NCI-H774 (cell line): Measurements from ENCODE around the gene NR4A3.

Source experiments
- DNase-seq: peaks from one replicate; lab custom pipeline; 2025; lab: John Stamatoyannopoulos, UW

Gene NR4A3

DNA sequence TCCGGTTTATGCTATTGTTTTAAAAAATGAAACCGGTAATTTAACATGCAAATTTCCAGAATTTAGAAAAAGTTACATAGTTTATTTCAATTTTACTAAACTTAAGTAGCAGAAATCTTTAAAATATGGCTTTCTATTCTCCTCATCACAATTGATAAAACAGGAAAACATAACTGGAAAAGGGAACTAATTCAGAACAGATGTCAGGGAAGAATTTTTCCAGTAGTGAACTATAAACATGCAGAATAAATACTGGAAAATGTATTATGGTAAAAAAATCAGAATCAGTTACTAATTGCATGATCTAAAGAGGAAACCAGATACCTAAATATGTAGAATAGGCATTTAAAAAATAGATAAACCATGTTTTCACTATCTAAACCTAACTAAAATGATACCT, 7.3 kb upstream of the NR4A3 start:
- DNase-seq = no peak

DNA sequence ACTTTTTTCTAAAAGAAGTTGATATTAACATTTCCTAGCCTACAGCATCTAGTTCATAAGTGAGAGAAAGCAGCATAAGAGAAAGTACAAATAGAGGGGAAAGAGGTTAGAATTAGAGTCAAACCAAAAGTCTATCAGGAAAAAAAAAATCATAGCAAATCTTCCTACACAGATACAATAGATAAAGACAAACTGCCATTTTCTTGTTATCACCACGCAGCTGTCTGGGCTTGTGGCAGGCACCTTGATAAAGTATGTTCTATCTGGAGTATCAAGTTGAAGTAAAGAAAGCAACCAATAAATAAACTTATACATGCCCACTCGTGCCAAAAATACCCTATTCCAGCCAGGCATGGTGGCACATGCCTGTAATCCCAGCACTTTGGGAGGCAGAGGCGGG, 5.3 kb upstream of the NR4A3 start:
- no peak for DNase-seq

DNA sequence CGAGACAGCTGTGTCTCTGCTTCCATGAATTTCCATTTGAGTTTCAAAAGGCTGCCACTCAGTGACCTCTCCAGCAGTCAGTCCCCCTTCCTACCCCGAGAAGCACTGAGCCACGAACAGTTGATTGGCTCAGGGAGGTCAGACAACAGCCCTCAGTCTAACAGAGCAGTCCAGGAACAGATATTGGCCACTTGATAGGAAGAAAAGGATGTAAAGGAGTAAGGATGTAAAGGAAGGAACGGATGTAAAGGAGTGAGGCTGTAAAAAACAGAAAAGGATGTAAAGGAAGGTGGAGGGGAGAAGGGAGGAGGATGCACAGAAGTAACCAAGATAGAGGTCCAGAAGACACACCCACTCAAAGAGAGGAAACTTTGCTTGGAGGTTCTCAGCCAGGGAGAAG, 3.2 kb upstream of the NR4A3 start:
- no peak for DNase-seq

DNA sequence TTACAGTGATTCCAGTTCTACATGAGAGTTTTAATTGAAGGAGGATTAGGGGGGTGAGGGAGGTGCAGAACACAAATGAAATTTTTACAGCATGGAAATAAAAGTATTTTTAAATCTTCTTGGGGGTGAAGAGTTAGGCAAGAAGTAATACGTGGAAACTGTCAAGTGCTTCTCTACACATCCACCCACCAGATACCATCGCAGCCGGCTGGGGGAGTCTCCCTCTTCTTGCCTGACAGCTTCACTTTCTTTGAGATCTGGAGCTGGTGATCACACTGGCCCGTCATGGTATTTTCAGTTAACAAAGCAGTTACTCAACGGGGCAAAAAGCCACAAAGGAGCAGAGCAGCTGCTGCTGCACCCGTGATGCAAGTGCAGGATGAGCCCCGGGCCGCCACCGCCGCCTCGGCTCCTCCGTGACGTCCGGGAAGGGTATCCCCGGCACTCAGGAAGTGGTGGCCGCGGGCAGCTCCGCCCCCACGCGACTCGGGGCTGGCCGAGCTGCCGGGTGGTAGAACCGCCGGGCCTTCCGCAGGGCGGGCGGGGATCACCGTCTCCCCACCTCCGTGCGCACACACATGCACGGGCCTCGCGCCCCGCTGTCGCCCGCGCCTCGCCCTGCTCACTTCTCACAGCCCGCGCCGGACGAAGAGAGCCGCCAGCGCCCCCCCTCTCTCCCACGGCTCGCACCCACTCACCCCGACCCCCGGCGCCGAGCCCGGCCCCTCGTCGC, 2.4 kb upstream of the NR4A3 start:
- DNase-seq = peak; percentile 81

DNA sequence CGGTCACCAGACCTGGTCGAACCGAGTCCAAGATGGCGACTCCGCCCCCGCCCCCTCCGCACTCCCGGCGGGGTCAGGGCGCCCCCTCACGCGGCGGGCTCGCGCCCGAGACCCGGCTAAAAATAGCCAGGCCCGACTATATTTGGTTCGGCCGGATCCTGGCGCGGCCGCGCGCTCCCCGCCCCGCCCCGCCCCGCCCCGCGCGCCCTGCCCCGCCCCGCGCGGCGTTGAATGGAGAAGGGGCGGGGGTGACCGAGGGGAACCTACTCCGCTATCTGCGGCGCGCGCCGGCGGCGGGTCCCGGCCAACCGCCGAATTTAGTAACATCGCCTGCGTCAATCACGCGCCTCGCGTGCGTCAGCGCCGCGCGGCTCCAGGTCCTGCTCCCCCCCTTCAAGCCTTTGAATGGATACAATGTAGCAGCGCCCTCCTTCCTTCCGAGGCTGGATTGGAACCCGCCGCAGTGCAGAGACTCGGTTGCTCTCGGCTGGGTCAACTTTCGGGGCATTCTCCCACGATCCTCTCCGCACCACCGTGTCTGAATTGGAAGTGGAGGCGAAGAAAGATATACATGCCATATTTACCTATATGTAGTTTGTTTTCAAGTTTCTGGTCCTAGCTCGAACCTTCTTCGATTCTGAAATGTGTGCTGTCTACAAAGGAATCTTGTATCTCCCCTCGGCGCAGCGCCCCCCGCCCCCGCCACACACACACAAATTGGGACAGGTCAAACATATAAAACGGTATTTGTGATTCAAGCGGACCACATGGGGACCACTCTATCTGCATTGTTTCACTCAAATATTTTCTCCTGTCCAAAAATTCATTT, 1.6 kb upstream of the NR4A3 start:
- peak; percentile 97 for DNase-seq

DNA sequence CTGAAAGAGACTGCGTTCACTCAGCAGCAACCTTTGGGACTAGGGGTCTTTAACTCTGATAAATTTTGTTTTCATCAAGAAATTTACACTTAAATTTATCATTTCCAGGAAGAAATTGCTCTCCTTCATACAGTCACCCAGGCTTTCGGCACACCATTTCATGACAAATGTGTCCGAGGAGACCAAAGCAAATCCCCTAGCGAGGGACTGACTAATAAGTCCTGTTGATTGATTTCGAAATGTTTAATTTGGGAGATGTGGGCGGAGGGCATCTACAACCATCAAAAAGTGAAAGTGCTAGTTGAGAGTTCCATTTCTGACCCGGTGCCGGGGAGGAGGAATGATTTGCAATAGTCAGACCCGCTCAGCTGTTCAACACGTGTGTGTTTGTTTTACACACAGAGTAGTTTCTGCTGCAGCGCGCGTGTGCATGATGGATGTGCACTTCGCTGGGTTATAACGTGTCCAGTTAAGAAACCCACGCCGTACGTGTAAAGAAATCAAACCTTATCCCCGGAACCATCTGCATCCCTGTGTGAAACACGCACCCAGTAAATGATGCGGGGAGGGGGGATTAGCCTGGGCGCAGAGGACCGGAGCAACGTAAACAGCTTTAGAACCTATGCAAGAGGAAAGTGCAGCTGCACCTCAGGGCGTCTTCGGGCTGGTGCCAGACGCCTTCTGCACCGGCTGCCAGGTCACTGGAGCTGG, 845 bp upstream of the NR4A3 start:
- peak; percentile 32 for DNase-seq

DNA sequence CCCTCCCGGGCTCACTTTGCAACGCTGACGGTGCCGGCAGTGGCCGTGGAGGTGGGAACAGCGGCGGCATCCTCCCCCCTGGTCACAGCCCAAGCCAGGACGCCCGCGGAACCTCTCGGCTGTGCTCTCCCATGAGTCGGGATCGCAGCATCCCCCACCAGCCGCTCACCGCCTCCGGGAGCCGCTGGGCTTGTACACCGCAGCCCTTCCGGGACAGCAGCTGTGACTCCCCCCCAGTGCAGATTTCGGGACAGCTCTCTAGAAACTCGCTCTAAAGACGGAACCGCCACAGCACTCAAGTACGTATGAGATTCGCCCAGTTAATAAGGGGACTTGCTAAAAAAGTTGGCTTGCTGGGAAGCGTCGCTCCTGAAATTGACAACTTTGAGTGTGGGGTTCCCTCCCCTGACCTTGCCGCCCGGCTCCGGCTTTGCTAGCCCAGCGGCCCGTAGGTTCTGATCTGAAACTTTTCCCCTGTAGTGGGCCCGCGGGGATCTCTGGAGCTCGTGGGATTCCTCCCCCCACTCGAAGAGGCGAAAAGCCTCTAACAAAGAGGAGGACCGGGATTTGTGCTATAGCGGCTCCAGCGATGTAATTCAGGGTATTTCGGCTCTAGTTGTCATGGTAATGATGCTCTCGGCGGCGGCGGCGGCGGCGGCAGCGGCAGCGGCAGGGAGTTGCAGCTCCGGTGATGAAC, 572 bp downstream of the NR4A3 start:
- DNase-seq = peak; percentile 17

DNA sequence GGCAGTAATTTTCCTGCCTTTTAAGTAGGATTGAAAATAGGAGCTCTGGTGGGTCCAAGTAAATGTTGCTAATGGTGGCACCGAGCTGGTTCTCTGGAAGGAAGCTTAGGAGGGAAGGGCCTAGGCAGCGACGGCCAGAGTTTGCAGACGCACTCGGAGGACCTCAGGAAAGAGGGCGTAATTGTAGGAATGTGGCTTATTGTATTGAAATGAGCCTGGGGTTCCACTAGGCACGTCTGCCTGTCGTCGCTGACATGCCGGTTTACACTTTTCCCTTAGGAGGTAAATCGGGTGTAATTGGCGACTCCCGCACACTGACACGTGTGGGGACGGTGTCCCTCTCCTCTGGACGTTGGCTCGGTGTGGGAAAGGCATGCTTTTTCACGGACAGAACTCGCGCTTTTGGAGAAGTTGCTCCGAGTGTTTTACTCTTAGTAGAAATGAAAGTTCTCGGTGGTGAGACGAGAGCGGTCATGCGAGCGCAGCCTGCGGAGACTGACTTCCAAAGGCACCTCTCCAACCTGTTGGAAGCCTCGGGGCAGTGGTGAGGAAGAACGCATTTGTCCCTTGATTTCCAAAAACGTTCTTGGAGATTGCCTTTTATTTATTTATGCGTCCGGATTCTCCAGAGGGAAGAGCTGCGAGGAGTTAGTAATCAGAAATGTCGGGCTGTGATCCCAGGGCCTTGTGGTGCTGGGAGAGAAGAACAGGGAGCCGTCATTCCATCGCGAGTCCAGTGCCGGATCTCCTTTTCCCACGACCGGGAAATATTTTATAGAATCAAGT, 1.3 kb downstream of the NR4A3 start:
- DNase-seq = no peak

DNA sequence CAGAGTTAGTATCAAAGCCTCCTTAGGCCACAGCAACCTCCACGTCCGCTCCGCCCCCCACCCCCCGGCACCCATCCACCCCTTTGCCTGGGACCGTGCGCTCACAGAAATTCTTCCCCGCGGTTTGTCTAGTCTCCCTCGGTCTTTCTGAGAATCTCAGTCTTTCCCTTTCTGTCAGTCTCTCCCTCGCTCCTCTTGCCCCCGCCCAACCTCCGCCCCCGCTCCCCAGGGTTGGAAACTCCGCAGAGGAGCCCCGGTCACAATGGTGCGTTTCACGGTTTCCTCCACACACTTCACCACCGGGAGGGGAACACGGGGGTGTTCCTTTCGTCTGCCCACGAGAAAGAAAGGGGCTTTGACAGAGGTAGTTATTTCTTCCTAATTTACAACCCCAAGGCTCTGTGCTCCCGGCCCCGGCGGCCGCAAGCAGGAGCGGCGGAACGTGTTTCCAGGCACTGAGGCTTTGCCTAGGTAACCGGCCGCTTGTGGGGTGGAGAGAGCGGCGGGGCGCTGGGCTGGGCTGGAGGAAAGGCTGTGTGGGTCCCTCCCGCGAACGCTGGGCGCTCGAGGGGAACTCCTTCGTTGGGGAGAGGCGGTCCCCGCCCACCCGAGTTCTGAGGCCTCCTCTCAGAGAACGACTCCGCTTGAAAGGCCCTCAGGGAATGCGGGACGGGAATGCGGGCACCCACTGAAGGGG, 2.1 kb downstream of the NR4A3 start:
- no peak for DNase-seq

DNA sequence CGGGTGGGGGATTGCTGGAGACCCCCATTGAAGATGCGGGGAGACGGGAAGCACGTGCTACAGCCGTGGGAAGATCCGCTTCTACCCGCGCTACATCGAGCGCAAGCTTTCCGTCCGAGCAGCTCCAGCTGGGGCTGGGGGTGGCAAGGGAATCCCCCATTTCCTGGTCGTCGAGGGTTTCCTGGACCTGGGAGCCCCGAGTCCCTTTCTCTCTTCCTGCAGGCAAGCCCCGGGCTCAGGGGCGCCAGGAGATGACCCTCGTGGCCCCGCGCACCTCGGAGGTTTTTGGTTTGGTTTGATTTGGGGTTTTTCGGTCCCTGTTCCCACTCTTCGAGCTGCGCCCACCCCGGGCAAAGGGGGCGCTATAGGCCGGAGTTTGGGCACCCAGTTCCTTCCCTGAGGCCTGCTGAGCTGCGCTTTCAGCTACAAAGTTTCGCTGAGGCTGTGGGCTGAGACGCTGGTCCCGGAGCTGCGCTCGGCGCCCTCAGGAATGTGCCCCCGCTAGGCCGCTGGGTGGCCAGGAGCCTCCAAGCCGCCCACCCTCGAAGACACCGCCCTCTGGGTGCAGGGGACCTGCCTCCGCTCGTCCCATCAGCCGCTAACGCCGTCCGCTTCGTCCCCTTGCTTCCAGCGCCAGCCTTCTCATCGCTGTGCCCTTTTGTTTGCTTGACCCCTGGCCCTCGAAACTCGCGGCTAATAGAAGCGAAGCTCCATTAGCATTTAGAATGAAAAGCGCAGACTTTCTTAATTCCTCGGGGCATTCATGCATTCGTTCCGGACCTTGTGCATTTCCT, 2.9 kb downstream of the NR4A3 start:
- no peak for DNase-seq

DNA sequence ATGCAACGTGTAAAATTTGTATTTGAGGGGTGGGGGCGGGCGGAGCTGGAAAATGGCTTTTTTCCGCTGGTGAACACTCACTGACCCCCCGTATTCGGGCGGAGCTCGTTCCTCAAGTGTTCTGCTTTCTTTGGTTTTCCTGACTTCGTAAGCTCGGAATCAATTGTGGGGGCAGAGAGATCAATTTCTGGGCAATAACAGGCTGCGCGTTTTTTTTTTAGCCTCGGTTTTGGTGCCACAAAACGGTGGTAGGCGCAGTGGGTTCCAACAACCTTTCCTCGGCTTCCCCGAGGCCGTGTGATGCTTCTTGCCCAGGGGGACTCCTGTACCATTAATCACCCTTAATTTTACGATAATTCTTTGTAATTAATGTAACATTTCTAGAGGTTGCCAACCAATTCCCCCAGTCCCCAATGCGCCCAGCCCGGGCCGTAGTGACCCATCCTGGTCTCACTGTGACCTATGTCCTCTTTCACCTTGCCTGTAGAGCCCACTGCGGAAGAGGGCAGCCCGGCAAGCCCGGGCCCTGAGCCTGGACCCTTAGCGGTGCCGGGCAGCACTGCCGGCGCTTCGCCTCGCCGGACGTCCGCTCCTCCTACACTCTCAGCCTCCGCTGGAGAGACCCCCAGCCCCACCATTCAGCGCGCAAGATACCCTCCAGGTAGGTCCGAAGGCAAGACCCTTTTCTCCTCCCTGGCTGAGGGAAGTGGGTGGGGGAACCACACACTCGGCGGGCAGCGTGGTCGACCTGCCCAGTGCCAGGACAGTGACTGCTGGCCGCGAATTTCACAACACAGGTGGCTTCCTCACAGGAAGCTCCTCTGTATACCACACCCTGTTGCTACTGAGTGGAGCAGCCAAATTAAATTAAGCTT, 3.7 kb downstream of the NR4A3 start:
- DNase-seq = no peak

DNA sequence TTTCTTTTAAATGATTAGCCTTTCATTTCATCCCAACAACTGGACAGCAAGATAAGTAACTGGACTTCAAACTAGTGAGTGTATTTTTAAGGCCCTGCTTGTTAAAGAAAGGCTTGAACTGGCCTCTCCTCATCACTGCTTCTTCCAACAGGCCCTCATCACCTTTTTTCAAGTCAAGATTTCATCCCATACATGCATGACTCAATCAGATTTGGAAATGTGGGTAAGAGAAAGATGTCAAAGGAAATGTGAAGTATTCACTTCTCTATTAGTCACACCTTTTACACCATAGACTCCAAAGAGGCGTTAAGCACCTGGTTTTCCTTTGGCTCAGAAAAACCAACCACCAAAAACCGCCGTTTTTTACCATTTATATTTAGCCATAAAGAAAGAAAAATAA, 4.9 kb downstream of the NR4A3 start:
- DNase-seq = no peak

DNA sequence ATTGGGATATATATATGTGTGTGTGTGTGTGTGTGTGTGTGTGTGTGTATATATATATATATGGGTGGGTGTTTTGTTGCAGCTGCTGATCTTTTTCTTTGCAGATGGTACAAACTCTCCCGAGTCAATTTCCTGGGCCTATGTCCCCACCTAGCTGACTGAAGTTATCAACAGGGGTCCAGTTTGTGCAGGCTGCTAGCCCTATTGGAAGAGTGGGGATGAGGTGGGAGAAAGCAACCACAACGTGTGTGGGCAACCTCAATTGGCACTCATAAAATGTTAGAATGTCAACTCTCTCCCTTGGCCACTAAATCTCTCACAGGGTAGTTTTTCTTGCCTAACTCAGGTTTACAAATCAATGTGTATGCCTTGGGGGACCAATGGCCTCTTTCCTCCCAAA, 5.6 kb downstream of the NR4A3 start:
- DNase-seq = no peak

DNA sequence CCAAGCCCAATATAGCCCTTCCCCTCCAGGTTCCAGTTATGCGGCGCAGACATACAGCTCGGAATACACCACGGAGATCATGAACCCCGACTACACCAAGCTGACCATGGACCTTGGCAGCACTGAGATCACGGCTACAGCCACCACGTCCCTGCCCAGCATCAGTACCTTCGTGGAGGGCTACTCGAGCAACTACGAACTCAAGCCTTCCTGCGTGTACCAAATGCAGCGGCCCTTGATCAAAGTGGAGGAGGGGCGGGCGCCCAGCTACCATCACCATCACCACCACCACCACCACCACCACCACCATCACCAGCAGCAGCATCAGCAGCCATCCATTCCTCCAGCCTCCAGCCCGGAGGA, 6.3 kb downstream of the NR4A3 start:
- no peak for DNase-seq

DNA sequence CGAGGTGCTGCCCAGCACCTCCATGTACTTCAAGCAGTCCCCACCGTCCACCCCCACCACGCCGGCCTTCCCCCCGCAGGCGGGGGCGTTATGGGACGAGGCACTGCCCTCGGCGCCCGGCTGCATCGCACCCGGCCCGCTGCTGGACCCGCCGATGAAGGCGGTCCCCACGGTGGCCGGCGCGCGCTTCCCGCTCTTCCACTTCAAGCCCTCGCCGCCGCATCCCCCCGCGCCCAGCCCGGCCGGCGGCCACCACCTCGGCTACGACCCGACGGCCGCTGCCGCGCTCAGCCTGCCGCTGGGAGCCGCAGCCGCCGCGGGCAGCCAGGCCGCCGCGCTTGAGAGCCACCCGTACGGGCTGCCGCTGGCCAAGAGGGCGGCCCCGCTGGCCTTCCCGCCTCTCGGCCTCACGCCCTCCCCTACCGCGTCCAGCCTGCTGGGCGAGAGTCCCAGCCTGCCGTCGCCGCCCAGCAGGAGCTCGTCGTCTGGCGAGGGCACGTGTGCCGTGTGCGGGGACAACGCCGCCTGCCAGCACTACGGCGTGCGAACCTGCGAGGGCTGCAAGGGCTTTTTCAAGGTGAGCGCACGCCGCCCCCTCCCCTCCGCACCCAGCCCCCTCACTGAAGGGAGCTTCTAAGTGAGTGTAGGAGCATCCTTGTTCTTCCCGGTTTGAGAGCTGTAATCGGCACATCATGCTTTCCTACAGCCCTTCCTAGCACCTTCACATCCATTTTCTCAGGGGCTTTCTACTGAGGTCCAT, 6.9 kb downstream of the NR4A3 start:
- DNase-seq = no peak

DNA sequence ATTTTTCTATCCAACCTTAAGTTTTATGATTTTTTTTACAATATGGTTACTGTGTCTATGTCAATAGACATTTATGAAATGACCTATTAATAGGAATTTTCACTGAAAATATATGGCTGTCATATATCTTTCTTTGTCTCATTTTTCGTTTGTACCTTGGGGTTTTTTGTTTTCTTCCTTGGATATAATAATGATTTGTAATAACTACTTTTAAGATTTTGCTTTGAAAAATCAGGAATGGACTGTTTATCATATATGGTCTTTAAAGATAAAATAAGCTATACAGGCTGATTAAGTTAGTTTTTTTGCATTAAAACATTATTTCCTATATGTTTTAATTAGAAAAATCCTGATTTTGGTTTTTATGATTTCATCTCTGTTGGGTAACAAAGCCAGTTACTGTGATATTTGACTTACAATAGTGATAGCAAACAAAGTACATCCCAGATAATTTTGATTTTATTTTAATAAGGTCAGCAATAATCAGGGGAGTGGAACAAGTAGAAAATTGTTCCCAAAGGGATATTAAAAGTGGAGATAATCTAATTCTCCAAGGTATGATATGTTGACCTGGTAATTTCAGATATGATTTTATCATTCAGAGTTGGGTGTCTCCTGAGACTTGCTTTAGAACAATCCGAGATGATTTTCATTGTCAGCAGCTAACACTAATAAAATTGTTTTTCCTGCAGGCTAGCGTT, 10.3 kb downstream of the NR4A3 start:
- DNase-seq = no peak

DNA sequence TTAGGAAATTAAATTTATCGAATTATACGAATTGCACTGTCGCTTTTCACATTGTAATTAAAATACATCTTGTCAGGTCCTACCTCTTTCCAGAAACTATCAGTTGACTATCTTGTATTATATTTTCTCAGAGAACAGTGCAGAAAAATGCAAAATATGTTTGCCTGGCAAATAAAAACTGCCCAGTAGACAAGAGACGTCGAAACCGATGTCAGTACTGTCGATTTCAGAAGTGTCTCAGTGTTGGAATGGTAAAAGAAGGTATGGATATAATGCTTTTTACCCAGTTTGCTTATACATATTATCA, 10.8 kb downstream of the NR4A3 start:
- DNase-seq = no peak

DNA sequence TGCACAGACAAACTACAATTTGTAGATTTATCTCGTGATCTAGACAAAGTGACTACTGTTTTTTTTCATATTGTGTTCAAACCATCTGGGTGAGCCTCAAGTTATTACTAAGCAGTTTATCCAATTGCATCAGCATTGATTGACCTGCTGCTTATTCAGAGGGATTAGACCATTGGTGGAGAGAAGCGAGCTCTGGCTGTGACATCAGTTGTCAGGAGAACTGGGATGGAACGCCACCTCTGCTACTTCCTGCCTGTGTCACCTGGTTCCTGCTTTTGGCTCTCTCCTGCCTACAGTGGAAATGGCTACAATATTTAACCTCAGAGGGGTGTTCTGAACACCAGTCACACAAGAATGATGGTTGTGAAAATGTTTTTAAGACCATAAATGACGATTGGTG, 12.1 kb downstream of the NR4A3 start:
- no peak for DNase-seq
